Dendritic cell treated with granulocyte-macrophage colony-stimulating factor and Interleukin-4, amounts not matched to agents 40 ng/mL and 50 ng/mL, for 4 days (primary cell): ENCODE measurements around the gene KLK13.

ENCODE experiments used
- H3K27ac Mint-ChIP-seq: one replicate; pipeline ENCODE4 v1.8.0; 2022; ENCODE audit warnings: mild to moderate bottlenecking, mixed read lengths
- H3K27me3 Mint-ChIP-seq: one replicate; pipeline ENCODE4 v1.8.0; 2022; ENCODE audit warnings: mild to moderate bottlenecking, mixed read lengths
- H3K36me3 Mint-ChIP-seq: one replicate; pipeline ENCODE4 v1.8.0; 2022; ENCODE audit warnings: low read depth, mixed read lengths
- H3K4me1 Mint-ChIP-seq: one replicate; pipeline ENCODE4 v1.8.0; 2022; ENCODE audit warnings: low read depth, mixed read lengths
- H3K4me3 Mint-ChIP-seq: one replicate; pipeline ENCODE4 v1.8.0; 2022; ENCODE audit warnings: mild to moderate bottlenecking, moderate library complexity, mixed read lengths
- H3K9me3 Mint-ChIP-seq: one replicate; pipeline ENCODE4 v1.8.0; 2022; ENCODE audit warnings: mixed read lengths
- intact Hi-C: fragments of 100-400 bp; cut with micrococcal nuclease; formaldehyde crosslinking; loops from one replicate; pipeline ENCODE4 v1.15.0; 2022

Gene KLK13

GRCh38 chr19:51014242-51014641, 50.6 kb downstream of the KLK13 start:
- Mint-ChIP-seq H3K4me3 (no peak overlapping the region), H3K27me3 (peaks cover 68% of the 10 kb centered on the region), H3K9me3 (no peaks in the 10 kb centered on the region), H3K27ac (no peak overlapping the region), H3K4me1 (peaks cover 24% of the 10 kb centered on the region), H3K36me3 (no peaks in the 10 kb centered on the region)
- intact Hi-C loops = no loop called here

- Mint-ChIP-seq H3K27ac (no peak overlapping the region), H3K4me1 (peaks cover 16% of the 10 kb centered on the region), H3K27me3 (peaks cover 59% of the 10 kb centered on the region), H3K9me3 (no peaks in the 10 kb centered on the region), H3K36me3 (no peaks in the 10 kb centered on the region), H3K4me3 (no peak overlapping the region)
- intact Hi-C loops = no loop called here
Observed at GRCh38 chr19:51012661-51013190, 52.2 kb downstream of the KLK13 start.

- Mint-ChIP-seq H3K27ac (no peak overlapping the region), H3K36me3 (no peaks in the 10 kb centered on the region), H3K4me1 (peaks cover 5% of the 10 kb centered on the region), H3K4me3 (no peak overlapping the region), H3K27me3 (peaks cover 45% of the 10 kb centered on the region), H3K9me3 (no peaks in the 10 kb centered on the region)
- intact Hi-C loops = no loop called here
Observed at GRCh38 chr19:51010066-51010795, 54.7 kb downstream of the KLK13 start.

- H3K27ac Mint-ChIP-seq = no peak overlapping the region
- H3K36me3 Mint-ChIP-seq = no peaks in the 10 kb centered on the region
- no peak overlapping the region for H3K4me3 Mint-ChIP-seq
- peaks cover 5% of the 10 kb centered on the region for H3K4me1 Mint-ChIP-seq
- no peaks in the 10 kb centered on the region for H3K9me3 Mint-ChIP-seq
- intact Hi-C loops = no loop called here
- H3K27me3 Mint-ChIP-seq = peaks cover 35% of the 10 kb centered on the region
Observed at GRCh38 chr19:51009061-51009891, 55.6 kb downstream of the KLK13 start.

GRCh38 chr19:51007488-51007887, 57.4 kb downstream of the KLK13 start:
- H3K27ac Mint-ChIP-seq = no peak overlapping the region
- peaks cover 37% of the 10 kb centered on the region for H3K27me3 Mint-ChIP-seq
- H3K36me3 Mint-ChIP-seq = no peaks in the 10 kb centered on the region
- no peak overlapping the region for H3K4me3 Mint-ChIP-seq
- intact Hi-C loops = no loop called here
- no peaks in the 10 kb centered on the region for H3K4me1 Mint-ChIP-seq
- H3K9me3 Mint-ChIP-seq = no peaks in the 10 kb centered on the region

- intact Hi-C loops = no loop called here
- H3K4me1 Mint-ChIP-seq = no peaks in the 10 kb centered on the region
- no peaks in the 10 kb centered on the region for H3K9me3 Mint-ChIP-seq
- peaks cover 46% of the 10 kb centered on the region for H3K27me3 Mint-ChIP-seq
- no peak overlapping the region for H3K27ac Mint-ChIP-seq
- no peak overlapping the region for H3K4me3 Mint-ChIP-seq
- no peaks in the 10 kb centered on the region for H3K36me3 Mint-ChIP-seq
Observed at GRCh38 chr19:51006406-51006805, 58.5 kb downstream of the KLK13 start.
